ENCODE data around the gene SPRTN. TPM values are rescaled to one million over a fixed set of nuclear protein-coding genes. Genes with fewer than 3 reads are reported as not detected.

SPRTN gene
- total RNA-seq, 1 experiment from 2014 or later: 14.9 TPM

DNA sequence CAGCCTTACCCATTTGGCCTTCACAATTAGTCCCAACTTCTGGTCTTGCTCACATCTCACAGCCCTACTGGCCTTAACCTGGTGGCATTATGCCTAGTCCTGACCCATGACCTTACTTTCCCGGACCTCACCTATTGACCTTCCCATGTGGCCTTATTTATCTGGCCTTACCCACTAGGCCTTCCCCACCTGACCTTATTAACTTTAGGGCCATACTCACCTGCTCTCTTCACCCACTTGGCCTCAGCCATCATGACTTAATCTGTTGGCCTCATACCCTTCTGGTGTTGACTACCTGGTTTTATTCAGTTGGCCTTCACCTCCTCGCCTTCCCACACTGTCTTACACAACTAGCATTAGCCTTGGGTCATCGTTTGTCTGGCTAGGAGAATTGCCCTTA lies 36.1 kb upstream of the SPRTN start:
- no TSS peak for BruUV-seq (replicated peaks)

DNA sequence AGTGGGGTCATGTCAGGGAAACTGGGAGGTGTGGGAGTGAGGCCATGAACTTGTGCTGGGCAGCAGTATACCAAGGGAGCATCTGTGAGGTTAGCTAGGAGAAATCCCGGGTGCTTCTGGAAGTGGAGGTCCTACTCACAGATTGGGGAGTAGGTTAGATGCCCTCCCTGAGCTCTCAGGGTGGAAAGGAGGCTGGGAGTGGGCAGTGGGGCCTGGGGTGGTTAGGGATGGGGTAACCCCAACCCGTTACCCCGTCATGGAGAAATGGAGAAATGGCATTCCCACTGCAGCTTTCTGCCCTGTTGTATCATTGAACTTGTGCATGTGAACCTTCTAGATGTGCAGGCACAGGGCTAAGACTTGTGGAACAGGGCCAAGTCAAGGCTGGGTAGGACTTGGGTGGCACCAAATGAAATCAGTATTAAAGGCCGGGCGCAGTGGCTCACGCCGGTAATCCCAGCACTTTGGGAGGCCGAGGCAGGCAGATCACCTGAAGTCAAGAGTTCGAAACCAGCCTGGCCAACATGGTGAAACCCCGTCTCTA lies 27.6 kb upstream of the SPRTN start:
- no peak overlapping the region for H2AFZ ChIP-seq (ENCODE audit: low read depth, low read length, poor library complexity, severe bottlenecking)
- no peak overlapping the region for H3K27ac ChIP-seq (ENCODE audit: low read depth, low read length)
- DNase-seq (ENCODE audit: low read depth, low spot score): no peak
- BruUV-seq (replicated peaks): no TSS peak
- no peaks in the 10 kb centered on the region for H3K79me2 ChIP-seq (ENCODE audit: insufficient read depth, low read length)
- POLR2A ChIA-PET: no interaction called here
- H4K20me1 ChIP-seq (ENCODE audit: insufficient read depth): no peaks in the 10 kb centered on the region
- H3K9ac ChIP-seq (ENCODE audit: low read length): no peak overlapping the region
- H3K4me1 ChIP-seq (ENCODE audit: control insufficient read depth in 1 of 2, insufficient read depth in 2 of 2, low read length in 2 of 2): no peaks in the 10 kb centered on the region
- TF ChIP-seq SP1 (IDR thresholded peaks at IDR 0.05; ENCODE audit: low read depth) (no peak), POLR2A (IDR thresholded peaks at IDR 0.05; ENCODE audit: borderline replicate concordance, extremely low read depth, insufficient read depth, insufficient read length) (no peak), TCF7L2 (IDR thresholded peaks at IDR 0.05; ENCODE audit: borderline replicate concordance, extremely low read depth, insufficient read depth, insufficient read length) (no peak), YY1 (IDR thresholded peaks at IDR 0.05; ENCODE audit: extremely low read depth, insufficient replicate concordance, low read depth, low read length) (no peak), SRF (IDR thresholded peaks at IDR 0.05; ENCODE audit: low read depth) (no peak), EGR1 (IDR thresholded peaks at IDR 0.05; ENCODE audit: low read depth) (no peak), EZH2phosphoT487 (IDR thresholded peaks at IDR 0.05; ENCODE audit: borderline replicate concordance) (no peak), CEBPB (IDR thresholded peaks at IDR 0.05; ENCODE audit: low read depth) (no peak)
- TF ChIP-seq, protein P1, sequence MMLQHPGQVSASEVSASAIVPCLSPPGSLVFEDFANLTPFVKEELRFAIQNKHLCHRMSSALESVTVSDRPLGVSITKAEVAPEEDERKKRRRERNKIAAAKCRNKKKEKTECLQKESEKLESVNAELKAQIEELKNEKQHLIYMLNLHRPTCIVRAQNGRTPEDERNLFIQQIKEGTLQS (IDR thresholded peaks at IDR 0.05): no peak
- TF ChIP-seq, protein P2, sequence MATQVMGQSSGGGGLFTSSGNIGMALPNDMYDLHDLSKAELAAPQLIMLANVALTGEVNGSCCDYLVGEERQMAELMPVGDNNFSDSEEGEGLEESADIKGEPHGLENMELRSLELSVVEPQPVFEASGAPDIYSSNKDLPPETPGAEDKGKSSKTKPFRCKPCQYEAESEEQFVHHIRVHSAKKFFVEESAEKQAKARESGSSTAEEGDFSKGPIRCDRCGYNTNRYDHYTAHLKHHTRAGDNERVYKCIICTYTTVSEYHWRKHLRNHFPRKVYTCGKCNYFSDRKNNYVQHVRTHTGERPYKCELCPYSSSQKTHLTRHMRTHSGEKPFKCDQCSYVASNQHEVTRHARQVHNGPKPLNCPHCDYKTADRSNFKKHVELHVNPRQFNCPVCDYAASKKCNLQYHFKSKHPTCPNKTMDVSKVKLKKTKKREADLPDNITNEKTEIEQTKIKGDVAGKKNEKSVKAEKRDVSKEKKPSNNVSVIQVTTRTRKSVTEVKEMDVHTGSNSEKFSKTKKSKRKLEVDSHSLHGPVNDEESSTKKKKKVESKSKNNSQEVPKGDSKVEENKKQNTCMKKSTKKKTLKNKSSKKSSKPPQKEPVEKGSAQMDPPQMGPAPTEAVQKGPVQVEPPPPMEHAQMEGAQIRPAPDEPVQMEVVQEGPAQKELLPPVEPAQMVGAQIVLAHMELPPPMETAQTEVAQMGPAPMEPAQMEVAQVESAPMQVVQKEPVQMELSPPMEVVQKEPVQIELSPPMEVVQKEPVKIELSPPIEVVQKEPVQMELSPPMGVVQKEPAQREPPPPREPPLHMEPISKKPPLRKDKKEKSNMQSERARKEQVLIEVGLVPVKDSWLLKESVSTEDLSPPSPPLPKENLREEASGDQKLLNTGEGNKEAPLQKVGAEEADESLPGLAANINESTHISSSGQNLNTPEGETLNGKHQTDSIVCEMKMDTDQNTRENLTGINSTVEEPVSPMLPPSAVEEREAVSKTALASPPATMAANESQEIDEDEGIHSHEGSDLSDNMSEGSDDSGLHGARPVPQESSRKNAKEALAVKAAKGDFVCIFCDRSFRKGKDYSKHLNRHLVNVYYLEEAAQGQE (IDR thresholded peaks at IDR 0.05; ENCODE audit: low read depth): no peak
- TF ChIP-seq, protein P3, sequence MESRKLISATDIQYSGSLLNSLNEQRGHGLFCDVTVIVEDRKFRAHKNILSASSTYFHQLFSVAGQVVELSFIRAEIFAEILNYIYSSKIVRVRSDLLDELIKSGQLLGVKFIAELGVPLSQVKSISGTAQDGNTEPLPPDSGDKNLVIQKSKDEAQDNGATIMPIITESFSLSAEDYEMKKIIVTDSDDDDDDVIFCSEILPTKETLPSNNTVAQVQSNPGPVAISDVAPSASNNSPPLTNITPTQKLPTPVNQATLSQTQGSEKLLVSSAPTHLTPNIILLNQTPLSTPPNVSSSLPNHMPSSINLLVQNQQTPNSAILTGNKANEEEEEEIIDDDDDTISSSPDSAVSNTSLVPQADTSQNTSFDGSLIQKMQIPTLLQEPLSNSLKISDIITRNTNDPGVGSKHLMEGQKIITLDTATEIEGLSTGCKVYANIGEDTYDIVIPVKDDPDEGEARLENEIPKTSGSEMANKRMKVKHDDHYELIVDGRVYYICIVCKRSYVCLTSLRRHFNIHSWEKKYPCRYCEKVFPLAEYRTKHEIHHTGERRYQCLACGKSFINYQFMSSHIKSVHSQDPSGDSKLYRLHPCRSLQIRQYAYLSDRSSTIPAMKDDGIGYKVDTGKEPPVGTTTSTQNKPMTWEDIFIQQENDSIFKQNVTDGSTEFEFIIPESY (IDR thresholded peaks at IDR 0.05; ENCODE audit: extremely low read depth, insufficient replicate concordance, low read length): no peak
- no peak for ATAC-seq
- no peaks in the 10 kb centered on the region for H3K36me3 ChIP-seq (ENCODE audit: control insufficient read depth in 1 of 2, insufficient read depth in 2 of 2, low read length in 2 of 2)
- H3K4me3 ChIP-seq (replicated peaks in 1 of 2; ENCODE audit: low read depth in 1 of 2, low read length in 2 of 2): no peak overlapping the region
- CTCF ChIA-PET: no interaction called here
- H3K4me2 ChIP-seq (ENCODE audit: low read length): no peak overlapping the region
- no peaks in the 10 kb centered on the region for H3K27me3 ChIP-seq (ENCODE audit: insufficient read depth, low read length)
- no peaks in the 10 kb centered on the region for H3K9me2 ChIP-seq (ENCODE audit: insufficient read depth)
- intact Hi-C loops (cut with micrococcal nuclease): no loop called here
- no peaks in the 10 kb centered on the region for H3K9me3 ChIP-seq (ENCODE audit: control insufficient read depth in 1 of 2, insufficient read depth in 1 of 2, low read depth in 1 of 2, low read length in 2 of 2)
- RAD21 ChIA-PET (ENCODE audit: low non-redundant PET in 1 of 2, low total read pairs in 2 of 2, uncharacterized antibody in 2 of 2, unreplicated experiment in 2 of 2): no interaction called here

More for the DNA sequence above, 36.1 kb upstream of the SPRTN start:
- H3K4me3 ChIP-seq (replicated peaks in 1 of 2; ENCODE audit: low read depth in 1 of 2, low read length in 2 of 2): no peak overlapping the region
- H3K9me3 ChIP-seq (ENCODE audit: control insufficient read depth in 1 of 2, insufficient read depth in 1 of 2, low read depth in 1 of 2, low read length in 2 of 2): no peaks in the 10 kb centered on the region
- H3K79me2 ChIP-seq (ENCODE audit: insufficient read depth, low read length): no peaks in the 10 kb centered on the region
- no peak overlapping the region for H3K9ac ChIP-seq (ENCODE audit: low read length)
- H3K27ac ChIP-seq (ENCODE audit: low read depth, low read length): no peak overlapping the region
- TF ChIP-seq SIN3A (IDR thresholded peaks at IDR 0.05; ENCODE audit: low read depth): no peak
- H4K20me1 ChIP-seq (ENCODE audit: insufficient read depth): no peaks in the 10 kb centered on the region
- H3K36me3 ChIP-seq (ENCODE audit: control insufficient read depth in 1 of 2, insufficient read depth in 2 of 2, low read length in 2 of 2): no peaks in the 10 kb centered on the region
- H3K27me3 ChIP-seq (ENCODE audit: insufficient read depth, low read length): no peaks in the 10 kb centered on the region
- ATAC-seq (no peak), DNase-seq (ENCODE audit: low read depth, low spot score) (no peak)
- ChIA-PET POLR2A (no interaction called here), RAD21 (ENCODE audit: low non-redundant PET in 1 of 2, low total read pairs in 2 of 2, uncharacterized antibody in 2 of 2, unreplicated experiment in 2 of 2) (no interaction called here), CTCF (no interaction called here)
- no peak overlapping the region for H2AFZ ChIP-seq (ENCODE audit: low read depth, low read length, poor library complexity, severe bottlenecking)
- no peaks in the 10 kb centered on the region for H3K4me1 ChIP-seq (ENCODE audit: control insufficient read depth in 1 of 2, insufficient read depth in 2 of 2, low read length in 2 of 2)
- no peak overlapping the region for H3K4me2 ChIP-seq (ENCODE audit: low read length)
- no peaks in the 10 kb centered on the region for H3K9me2 ChIP-seq (ENCODE audit: insufficient read depth)
- intact Hi-C loops (cut with micrococcal nuclease): no loop called here
